Adrenal gland (tissue), 12 donors: ENCODE data around the gene HRG. TPM values are rescaled to one million over a fixed set of nuclear protein-coding genes. Genes with fewer than 3 reads are reported as not detected.

Experiments
- DNase-seq, 7 donors: peaks; one replicate each; pipeline ENCODE4 v3.0.0-alpha.2; 2019 to 2020
- H3K27ac ChIP-seq, 5 donors: fragments of 200-600 bp; sonication (generic) in 4 of 5; 1 replicate in 3 of 5; 2 replicates in 2 of 5; pipeline versions ENCODE4 v1.5.1 to v1.8.0; 2016 to 2020; ENCODE audit warnings: mild to moderate bottlenecking in 1 of 5
- H3K27me3 ChIP-seq: fragments of 200-600 bp; 2 replicates; pipeline ENCODE4 v1.8.0; 2021
- H3K36me3 ChIP-seq, 2 donors: fragments of 200-600 bp; replicated peaks in 1 of 2; 1 replicate in 1 of 2; 2 replicates in 1 of 2; pipeline versions ENCODE4 v1.5.1 to v1.8.0; 2018 to 2022
- H3K4me1 ChIP-seq, 2 donors: fragments of 200-600 bp; replicated peaks in 1 of 2; 1 replicate in 1 of 2; 2 replicates in 1 of 2; pipeline versions ENCODE4 v1.5.1 to v1.8.0; 2018 to 2021
- H3K4me3 ChIP-seq, 4 donors: fragments of 200-600 bp; sonication (generic) in 3 of 4; one replicate each; pipeline ENCODE4 v1.5.1; 2016 to 2018
- H3K9me3 ChIP-seq, 3 donors: fragments of 200-600 bp; sonication (generic) in 1 of 3; replicated peaks in 1 of 3; 1 replicate in 2 of 3; 2 replicates in 1 of 3; pipeline versions ENCODE4 v1.5.1 to v1.8.0; 2016 to 2021
- POLR2A ChIP-seq, 2 donors: fragments of 450-650 bp; IDR thresholded peaks; one replicate each; pipeline ENCODE4 v1.6.1; 2017; ENCODE audit warnings: antibody characterized with exemption in 2 of 2, mild to moderate bottlenecking in 2 of 2, moderate library complexity in 1 of 2
- WGBS, 4 donors: extraction: QIAGEN DNeasy Blood & Tissue Kit in 2 of 4; methylation state at CpG; one replicate each; pipeline versions ENCODE4 v1.1.5 to v1.1.7; 2013 to 2017; 5-methylcytosine and 5-hydroxymethylcytosine counted together
- intact Hi-C, 2 donors: fragments of 100-400 bp; cut with DNase I; formaldehyde crosslinking; loops; one replicate each; pipeline versions ENCODE4 v1.14.1 to v1.15.0; 2022 to 2023
- polyA plus RNA-seq, 3 donors: library from polyadenylated mRNA; stranded (reverse); fragments of 200-250 nt in 2 of 3; fragments of 350-450 nt in 1 of 3; fragmentation: Illumina TruSeq in 1 of 3; extraction: RNeasy Lipid Tissue Mini Kit (QIAGEN cat#74804) in 1 of 3; gene quantifications; one replicate each; pipeline ENCODE4 v1.2.3, GENCODE V29; 2013 to 2014
- total RNA-seq, 9 donors: library from RNA; depleted of rRNA in 4 of 9; stranded (reverse); fragments of >200 nt in 4 of 9; fragments of 120-200 nt in 1 of 9; fragmentation: NEBNext Ultra II Directional in 1 of 9; extraction: Animal tissue kit (Norgen Biotek cat#: 25700) in 1 of 9; gene quantifications; one replicate each; pipeline versions ENCODE4 v1.1.0 to v1.2.4, GENCODE V29; 2013 to 2023
- TF ChIP-seq, protein P1 (sequence below), 6 experiments: fragments of 450-650 bp in 4 of 6; fragments of 200-600 bp in 2 of 6; sonication (generic) in 1 of 6; IDR thresholded peaks; 1 replicate in 5 of 6; 2 replicates in 1 of 6; pipeline versions ENCODE4 v1.5.1 to v1.8.0; 2016 to 2021; ENCODE audit warnings: antibody characterized with exemption in 6 of 6, mild to moderate bottlenecking in 2 of 6, moderate library complexity in 1 of 6
- donor health status: healthy with polysubstance abuse.
- donor health status: Bipolar disorder and iron deficiency.
- donor health status: DM: yes; HTN: yes; CAD: no.
- donor health status: DM: no; HTN: no; CAD: no.
- donor health status: DM: no; HTN: no; CAD: no.
- donor health status: DM: yes; HTN: yes; CAD: no.

HRG gene
- total and polyA plus RNA-seq, 12 donors, result 0.14 to 0.26 TPM; not detected in 10

DNA sequence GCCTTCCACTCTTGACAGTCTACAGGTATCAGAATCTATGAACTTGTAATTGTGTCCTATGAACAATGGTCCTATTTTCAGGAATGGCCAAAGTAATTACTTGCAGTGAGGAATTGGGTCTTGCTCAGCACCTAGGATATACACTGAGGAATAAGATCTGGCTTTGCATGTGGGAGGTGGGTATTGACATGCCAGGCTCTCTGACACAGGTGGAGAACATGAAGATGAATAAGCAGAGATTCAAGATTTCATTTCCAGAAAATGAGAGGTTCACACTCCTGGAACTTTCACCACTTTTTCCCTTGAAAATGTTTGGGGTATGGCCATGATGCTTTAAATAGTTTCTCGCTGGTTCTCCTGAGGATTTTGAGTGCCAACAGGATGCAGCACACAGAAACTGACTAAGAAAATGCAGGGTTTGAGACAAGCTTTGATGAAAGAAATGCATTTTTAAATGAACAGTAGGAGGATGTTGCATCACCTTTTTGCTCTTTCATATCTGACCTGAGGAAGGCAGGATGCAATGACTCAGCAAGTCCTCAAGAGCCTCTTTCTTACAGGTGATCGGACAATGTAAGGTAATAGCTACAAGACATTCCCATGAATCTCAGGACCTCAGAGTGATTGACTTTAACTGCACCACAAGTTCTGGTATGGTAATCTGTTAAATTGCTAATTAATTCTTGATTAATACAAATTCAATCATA, 3.7 kb downstream of the HRG start:
- WGBS, 4 donors, result 72 to 81% (median 77%) methylated on average over 2 of the region's 2 CpGs

DNA sequence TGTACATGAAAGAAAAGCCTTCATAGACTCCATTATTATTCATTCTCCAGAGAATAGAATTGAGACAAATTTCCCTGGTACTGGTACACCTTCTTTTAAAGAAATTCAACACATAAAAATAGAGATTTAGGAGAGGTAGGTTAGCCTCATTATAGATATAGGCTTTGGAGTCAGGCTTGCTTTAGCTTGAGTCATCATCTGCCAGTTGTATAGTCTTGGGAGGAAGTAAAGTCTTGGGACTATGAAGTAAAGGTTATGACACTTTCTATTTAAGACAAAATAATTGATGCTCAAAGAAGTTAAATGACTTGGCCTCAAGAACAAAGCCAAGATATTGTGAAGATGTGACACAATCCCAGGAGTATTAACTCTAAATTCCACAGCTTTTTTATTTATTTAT, 4.3 kb downstream of the HRG start:
- Histone ChIP-seq H3K27ac (no peak overlapping the region), H3K4me1 (no peaks in the 10 kb centered on the region), H3K27me3 (no peaks in the 10 kb centered on the region), H3K9me3 (no peaks in the 10 kb centered on the region), H3K36me3 (no peaks in the 10 kb centered on the region), H3K4me3 (no peak overlapping the region)
- intact Hi-C loops, result no loop called here
- TF ChIP-seq, protein P1, sequence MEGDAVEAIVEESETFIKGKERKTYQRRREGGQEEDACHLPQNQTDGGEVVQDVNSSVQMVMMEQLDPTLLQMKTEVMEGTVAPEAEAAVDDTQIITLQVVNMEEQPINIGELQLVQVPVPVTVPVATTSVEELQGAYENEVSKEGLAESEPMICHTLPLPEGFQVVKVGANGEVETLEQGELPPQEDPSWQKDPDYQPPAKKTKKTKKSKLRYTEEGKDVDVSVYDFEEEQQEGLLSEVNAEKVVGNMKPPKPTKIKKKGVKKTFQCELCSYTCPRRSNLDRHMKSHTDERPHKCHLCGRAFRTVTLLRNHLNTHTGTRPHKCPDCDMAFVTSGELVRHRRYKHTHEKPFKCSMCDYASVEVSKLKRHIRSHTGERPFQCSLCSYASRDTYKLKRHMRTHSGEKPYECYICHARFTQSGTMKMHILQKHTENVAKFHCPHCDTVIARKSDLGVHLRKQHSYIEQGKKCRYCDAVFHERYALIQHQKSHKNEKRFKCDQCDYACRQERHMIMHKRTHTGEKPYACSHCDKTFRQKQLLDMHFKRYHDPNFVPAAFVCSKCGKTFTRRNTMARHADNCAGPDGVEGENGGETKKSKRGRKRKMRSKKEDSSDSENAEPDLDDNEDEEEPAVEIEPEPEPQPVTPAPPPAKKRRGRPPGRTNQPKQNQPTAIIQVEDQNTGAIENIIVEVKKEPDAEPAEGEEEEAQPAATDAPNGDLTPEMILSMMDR (IDR thresholded peaks at IDR 0.05), result no peak
- TF ChIP-seq POLR2A (IDR thresholded peaks at IDR 0.05), result no peak
- DNase-seq, result no peak

More for the DNA sequence above, 3.7 kb downstream of the HRG start:
- no peak for TF ChIP-seq POLR2A (IDR thresholded peaks at IDR 0.05)
- TF ChIP-seq, protein P1 (IDR thresholded peaks at IDR 0.05), result no peak
- no peak overlapping the region for H3K4me3 ChIP-seq
- H3K36me3 ChIP-seq, result no peaks in the 10 kb centered on the region
- DNase-seq, result no peak
- no peaks in the 10 kb centered on the region for H3K27me3 ChIP-seq
- H3K9me3 ChIP-seq, result no peaks in the 10 kb centered on the region
- intact Hi-C loops, result no loop called here
- H3K27ac ChIP-seq, result no peak overlapping the region
- no peaks in the 10 kb centered on the region for H3K4me1 ChIP-seq

- H3K4me1 ChIP-seq, result no peaks in the 10 kb centered on the region
- H3K9me3 ChIP-seq, result no peaks in the 10 kb centered on the region
- H3K27ac ChIP-seq, result no peak overlapping the region
- WGBS, 4 donors, result 80 to 95% (median 87%) methylated on average over 3 of the region's 3 CpGs
- peaks cover under 1% of the 10 kb centered on the region for H3K27me3 ChIP-seq
- H3K4me3 ChIP-seq, result no peak overlapping the region
- intact Hi-C loops, result no loop called here
- DNase-seq, result no peak
- TF ChIP-seq, protein P1 (IDR thresholded peaks at IDR 0.05), result no peak
- TF ChIP-seq POLR2A (IDR thresholded peaks at IDR 0.05), result no peak
- no peaks in the 10 kb centered on the region for H3K36me3 ChIP-seq
Measured at GRCh38 chr3:186671051-186671450, 5.2 kb downstream of the HRG start.

DNA sequence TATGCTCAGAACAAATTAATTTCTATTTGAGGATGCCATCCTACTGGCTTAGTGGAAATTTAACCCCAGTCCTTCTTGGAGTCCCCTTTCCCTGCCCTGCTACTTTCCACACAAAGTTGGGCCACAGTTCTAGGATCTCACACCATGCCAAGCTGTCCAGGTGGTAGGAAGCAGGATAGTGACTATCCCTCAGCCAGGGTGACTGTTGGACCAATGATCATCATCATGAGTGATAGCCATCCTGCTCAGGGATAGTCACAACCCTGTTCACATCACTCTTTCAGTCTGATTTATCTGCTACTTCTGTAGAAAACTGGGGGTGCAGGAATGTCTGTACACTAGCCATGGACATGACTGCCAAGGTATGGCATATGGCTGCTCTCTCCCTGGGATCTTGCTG, 12.8 kb downstream of the HRG start:
- H3K9me3 ChIP-seq, result no peaks in the 10 kb centered on the region
- intact Hi-C loops, result no loop called here
- DNase-seq, result no peak
- no peaks in the 10 kb centered on the region for H3K36me3 ChIP-seq
- no peak overlapping the region for H3K4me3 ChIP-seq
- no peak overlapping the region for H3K27ac ChIP-seq
- H3K4me1 ChIP-seq, result no peaks in the 10 kb centered on the region
- H3K27me3 ChIP-seq, result peaks cover 13% of the 10 kb centered on the region
- TF ChIP-seq POLR2A (IDR thresholded peaks at IDR 0.05), result no peak
- TF ChIP-seq, protein P1 (IDR thresholded peaks at IDR 0.05), result no peak
